ENCODE results near the gene C11orf71. TPM values are rescaled to one million over a fixed set of nuclear protein-coding genes. Genes with fewer than 3 reads are reported as not detected.

C11orf71 gene
- total and polyA plus RNA-seq, 12 donors = 3.7 to 14.4 (median 10.7) TPM

GRCh38 chr11:114401311-114401710 is 1.0 kb upstream of the C11orf71 start:
- DNase-seq = no peak
- Histone ChIP-seq H3K4me3 (peak overlapping the region; percentile 66 to 89 (median 76)), H3K4me1 (peaks cover 0 to 75% (median 63%) of the 10 kb centered on the region in 9 donors), H3K9me3 (no peaks in the 10 kb centered on the region), H3K36me3 (peaks cover 0 to 39% (median 0%) of the 10 kb centered on the region in 9 donors), H3K27me3 (no peaks in the 10 kb centered on the region), H3K27ac (peak overlapping the region in 9 of 10 donors; percentile 93 to 100 (median 99))
- 2% methylated on average over 4 of the region's 4 CpGs for WGBS, 2 donors
- ATAC-seq = no peak
- no peak for TF ChIP-seq CTCF (IDR thresholded peaks at IDR 0.05)
- intact Hi-C loops (cut with DNase I) = loop anchor here in 8 of 10 donors (5.0 to 10.0 kb wide), 7 partner anchors 36 to 119 kb away; partner anchors contain the start of genes REXO2 (in 4 of the 8) and NNMT (in 1 of the 8)

- no peak for ATAC-seq
These were observed 558 bp upstream of the C11orf71 start for GRCh38 chr11:114400915-114401223.

GRCh38 chr11:114399490-114400215 is 658 bp downstream of the C11orf71 start:
- H3K27me3 ChIP-seq = no peaks in the 10 kb centered on the region
- intact Hi-C loops (cut with DNase I) = loop anchor here in 8 of 10 donors (5.0 to 10.0 kb wide), 9 partner anchors 38 to 117 kb away; partner anchors contain the start of genes REXO2 (in 4 of the 8) and NNMT (in 1 of the 8)
- H3K4me1 ChIP-seq = peaks cover 0 to 66% (median 52%) of the 10 kb centered on the region in 9 donors
- H3K4me3 ChIP-seq = peak overlapping the region; percentile 61 to 89 (median 74)
- no peak for DNase-seq
- peak overlapping the region; percentile 93 to 100 (median 98) for H3K27ac ChIP-seq
- WGBS, 2 donors = 3 to 4% methylated on average over 29 of the region's 29 CpGs
- no peaks in the 10 kb centered on the region for H3K9me3 ChIP-seq
- peak; percentile 49 to 78 (median 65) for ATAC-seq
- TF ChIP-seq CTCF (IDR thresholded peaks at IDR 0.05) = no peak
- peaks cover 0 to 22% (median 0%) of the 10 kb centered on the region in 9 donors for H3K36me3 ChIP-seq

More at GRCh38 chr11:114400915-114401223, 558 bp upstream of the C11orf71 start:
- H3K4me3 ChIP-seq = peak overlapping the region; percentile 66 to 89 (median 76)
- peak overlapping the region; percentile 93 to 100 (median 98) for H3K27ac ChIP-seq
- TF ChIP-seq CTCF (IDR thresholded peaks at IDR 0.05) = no peak
- H3K27me3 ChIP-seq = no peaks in the 10 kb centered on the region
- no peak for DNase-seq
- 0% methylated on average over 8 of the region's 8 CpGs for WGBS, 2 donors
- intact Hi-C loops (cut with DNase I) = loop anchor here in 8 of 10 donors (5.0 to 10.0 kb wide), 7 partner anchors 36 to 119 kb away; partner anchors contain the start of genes REXO2 (in 4 of the 8) and NNMT (in 1 of the 8)
- H3K9me3 ChIP-seq = no peaks in the 10 kb centered on the region
- H3K36me3 ChIP-seq = peaks cover 0 to 34% (median 0%) of the 10 kb centered on the region in 9 donors
- H3K4me1 ChIP-seq = peaks cover 0 to 75% (median 63%) of the 10 kb centered on the region in 9 donors

- peaks cover 0 to 53% (median 40%) of the 10 kb centered on the region in 9 donors for H3K4me1 ChIP-seq
These were observed 1.9 kb downstream of the C11orf71 start for GRCh38 chr11:114398303-114398920.

More at GRCh38 chr11:114398303-114398920, 1.9 kb downstream of the C11orf71 start:
- TF ChIP-seq CTCF (IDR thresholded peaks at IDR 0.05) = no peak
- DNase-seq = no peak
- peak overlapping the region in 1 of 10 donors; percentile 78 for H3K4me3 ChIP-seq
- intact Hi-C loops (cut with DNase I) = loop anchor here in 4 of 10 donors (5.0 to 10.0 kb wide), 4 partner anchors 41 to 56 kb away; no protein-coding TSS in a partner anchor
- WGBS, 2 donors = 76 to 80% methylated on average over 4 of the region's 4 CpGs
- no peaks in the 10 kb centered on the region for H3K27me3 ChIP-seq
- H3K36me3 ChIP-seq = peaks cover 0 to 12% (median 0%) of the 10 kb centered on the region in 9 donors
- no peaks in the 10 kb centered on the region for H3K9me3 ChIP-seq
- H3K27ac ChIP-seq = peak overlapping the region in 3 of 10 donors; percentile 99 to 100 (median 99)
- no peak for ATAC-seq

Measured in heart right ventricle (tissue), 16 donors.